NCI-H2196 (cell line): ENCODE data around the gene PFKP.

Experiments
- DNase-seq: peaks from one replicate; lab custom pipeline; 2025; ENCODE audit not compliant: unreplicated experiment; lab: John Stamatoyannopoulos, UW

PFKP gene

GRCh38 chr10:3067118-3067858, at the start of gene PFKP:
PFKP (plus strand) TSS chr10:3067548; CDS start chr10:3067596, 48 bp downstream.
- DNase-seq = peak; percentile 5

GRCh38 chr10:3018247-3018646, 49.1 kb upstream of the PFKP start:
- DNase-seq = no peak

GRCh38 chr10:3020311-3020710, 47.0 kb upstream of the PFKP start:
- DNase-seq = no peak

DNA sequence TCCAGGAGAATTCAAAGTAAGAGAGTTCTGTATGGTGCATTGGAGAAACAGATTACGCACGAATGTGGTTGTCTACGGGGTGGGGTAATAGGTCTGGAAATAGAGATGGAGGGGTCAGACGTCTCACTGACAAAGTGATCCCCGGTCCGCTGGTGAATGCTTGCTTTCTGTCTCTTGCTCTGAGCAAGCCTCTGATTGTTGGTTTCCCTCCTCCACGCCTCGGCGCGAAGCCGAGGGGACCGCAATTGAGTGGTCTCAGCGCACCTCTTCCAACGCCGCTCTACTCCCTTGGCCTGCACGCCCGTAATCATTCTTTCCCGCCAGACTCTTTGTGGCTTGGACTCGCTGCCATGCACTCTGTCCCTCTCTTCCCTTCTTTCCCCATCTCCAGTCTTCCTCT, 46.5 kb upstream of the PFKP start:
- DNase-seq = no peak

GRCh38 chr10:3022027-3022426, 45.3 kb upstream of the PFKP start:
- DNase-seq = no peak

DNA sequence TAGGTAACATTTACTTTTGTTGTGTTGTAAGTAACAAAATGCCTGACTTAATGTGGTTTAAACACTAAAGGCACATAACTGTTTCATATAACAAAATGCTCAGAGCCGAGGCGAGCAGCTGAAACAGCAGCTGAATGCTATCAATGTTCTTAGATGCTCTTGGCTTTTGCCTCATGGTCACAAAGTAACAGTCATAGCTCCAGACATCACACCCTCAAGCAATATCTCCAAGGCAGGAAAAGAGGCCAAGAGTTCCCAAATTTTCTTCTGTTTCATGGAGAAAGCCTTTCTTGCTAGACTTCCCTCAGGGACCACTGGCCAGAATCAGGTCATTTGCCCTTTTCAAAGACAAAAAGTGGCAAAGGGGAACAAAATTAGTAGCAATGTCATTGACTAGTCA, 43.5 kb upstream of the PFKP start:
- no peak for DNase-seq

DNA sequence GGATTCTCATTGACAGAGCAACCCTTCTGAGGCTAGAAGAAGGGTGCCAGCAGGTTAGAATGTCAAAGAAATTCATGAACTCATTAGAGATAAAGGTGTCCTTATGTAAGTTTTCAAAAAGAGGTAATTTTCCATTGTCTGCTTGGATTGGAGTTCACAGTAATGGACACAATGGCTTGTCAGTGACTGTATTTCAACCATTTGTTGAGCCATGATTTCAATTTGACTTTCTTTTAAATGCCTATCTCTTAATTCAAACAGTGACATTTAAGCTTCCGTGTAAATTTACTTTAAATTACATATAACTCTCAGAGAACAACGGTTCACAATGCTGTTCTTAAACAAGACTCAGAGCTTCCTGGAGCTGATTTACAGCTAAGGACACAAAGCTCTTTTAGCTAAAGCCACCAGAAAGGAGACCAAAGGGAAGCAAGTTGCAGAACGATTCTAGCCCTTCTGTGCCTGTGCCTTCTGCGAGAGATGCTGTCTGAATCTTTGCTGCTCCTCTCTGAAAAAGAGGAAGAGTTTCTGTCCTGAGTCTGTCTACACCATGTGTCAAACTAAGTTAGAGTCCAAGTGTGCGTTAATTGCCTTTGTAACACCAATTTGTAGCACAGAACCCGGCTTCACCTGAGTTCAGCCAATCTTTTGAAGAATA, 42.2 kb upstream of the PFKP start:
- no peak for DNase-seq

GRCh38 chr10:3027866-3028265, 39.5 kb upstream of the PFKP start:
- DNase-seq = no peak

- no peak for DNase-seq
Observed at GRCh38 chr10:3028441-3028840, 38.9 kb upstream of the PFKP start.

DNA sequence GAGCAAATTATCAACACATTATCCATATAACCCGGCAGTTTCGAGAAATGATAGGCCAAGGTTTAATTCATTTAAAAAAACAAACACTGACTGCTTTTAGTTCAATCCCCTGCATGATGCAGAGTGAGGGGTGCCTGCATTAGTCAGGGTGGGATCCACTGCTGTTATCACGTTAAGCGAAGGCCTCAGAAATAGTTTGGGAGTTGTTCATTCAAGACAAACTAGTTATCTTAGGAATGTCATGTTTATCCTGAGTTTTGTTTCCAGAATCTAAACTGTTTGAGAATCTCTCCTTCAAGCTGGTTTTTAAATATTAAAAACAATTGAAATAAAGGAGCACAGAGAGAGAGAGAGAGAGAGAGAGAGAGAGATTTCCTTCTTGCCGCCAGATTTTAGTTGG, 36.6 kb upstream of the PFKP start:
- DNase-seq = no peak

DNA sequence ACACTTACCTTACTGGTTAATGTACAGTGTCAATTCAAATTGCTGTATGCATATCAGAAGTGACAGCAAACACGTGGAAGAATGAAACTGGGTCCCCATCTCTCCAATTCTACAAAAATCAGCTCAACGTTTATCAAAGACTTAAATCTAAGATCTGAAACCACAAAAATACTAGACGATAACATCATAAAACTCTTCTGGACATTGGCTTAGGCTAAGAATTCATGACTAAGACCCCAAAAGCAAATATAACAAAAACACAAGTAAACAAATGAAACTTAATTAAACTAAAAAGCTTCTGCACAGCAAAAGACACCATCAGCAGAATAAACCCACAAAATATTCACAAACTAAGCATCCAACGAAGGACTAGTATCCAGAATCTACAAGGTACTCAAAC, 35.9 kb upstream of the PFKP start:
- no peak for DNase-seq

- DNase-seq = no peak
Observed at GRCh38 chr10:3033925-3034324, 33.4 kb upstream of the PFKP start.

- DNase-seq = no peak
Observed at GRCh38 chr10:3034616-3035015, 32.7 kb upstream of the PFKP start.

- DNase-seq = no peak
Observed at GRCh38 chr10:3036155-3037021, 31.0 kb upstream of the PFKP start.

DNA sequence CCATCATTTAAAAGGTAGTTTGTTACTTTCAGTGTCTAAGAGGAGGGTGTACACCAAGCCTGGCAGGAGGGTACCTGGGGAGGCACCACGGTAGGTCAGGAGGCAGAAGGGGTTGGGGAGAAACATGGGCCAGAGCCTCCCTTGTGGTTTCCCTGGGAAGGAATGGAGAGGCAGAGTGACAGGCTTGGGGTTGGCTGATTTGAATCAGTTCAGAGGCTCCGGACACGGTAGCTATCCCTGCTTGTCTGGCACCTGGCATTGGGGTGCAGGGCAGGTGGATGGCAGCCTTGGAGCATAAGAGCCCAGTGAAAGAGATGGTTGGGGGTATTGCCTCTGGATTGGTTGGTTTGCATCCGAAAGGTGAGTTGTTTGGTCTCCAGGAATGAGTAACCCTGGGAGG, 30.2 kb upstream of the PFKP start:
- DNase-seq = no peak

DNA sequence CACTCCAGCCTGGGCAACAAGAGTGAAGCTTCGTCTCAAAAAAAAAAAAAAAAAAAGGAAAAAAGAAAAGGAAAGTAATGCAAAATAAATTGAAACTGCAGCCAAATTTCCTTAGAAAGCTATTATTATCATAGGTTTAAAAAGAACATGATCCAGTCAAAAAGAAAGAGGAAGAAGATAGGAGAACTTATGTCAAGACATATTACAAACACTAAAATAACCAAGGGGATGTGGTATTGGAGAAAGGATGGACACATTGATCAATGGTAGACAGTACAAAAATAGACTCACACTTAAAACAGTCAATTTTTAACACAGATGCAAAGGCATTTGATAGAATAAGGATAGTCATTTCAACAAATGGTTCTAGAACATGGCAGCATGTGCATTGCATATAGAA, 27.3 kb upstream of the PFKP start:
- no peak for DNase-seq

- DNase-seq = no peak
Observed at GRCh38 chr10:3042589-3042988, 24.8 kb upstream of the PFKP start.

DNA sequence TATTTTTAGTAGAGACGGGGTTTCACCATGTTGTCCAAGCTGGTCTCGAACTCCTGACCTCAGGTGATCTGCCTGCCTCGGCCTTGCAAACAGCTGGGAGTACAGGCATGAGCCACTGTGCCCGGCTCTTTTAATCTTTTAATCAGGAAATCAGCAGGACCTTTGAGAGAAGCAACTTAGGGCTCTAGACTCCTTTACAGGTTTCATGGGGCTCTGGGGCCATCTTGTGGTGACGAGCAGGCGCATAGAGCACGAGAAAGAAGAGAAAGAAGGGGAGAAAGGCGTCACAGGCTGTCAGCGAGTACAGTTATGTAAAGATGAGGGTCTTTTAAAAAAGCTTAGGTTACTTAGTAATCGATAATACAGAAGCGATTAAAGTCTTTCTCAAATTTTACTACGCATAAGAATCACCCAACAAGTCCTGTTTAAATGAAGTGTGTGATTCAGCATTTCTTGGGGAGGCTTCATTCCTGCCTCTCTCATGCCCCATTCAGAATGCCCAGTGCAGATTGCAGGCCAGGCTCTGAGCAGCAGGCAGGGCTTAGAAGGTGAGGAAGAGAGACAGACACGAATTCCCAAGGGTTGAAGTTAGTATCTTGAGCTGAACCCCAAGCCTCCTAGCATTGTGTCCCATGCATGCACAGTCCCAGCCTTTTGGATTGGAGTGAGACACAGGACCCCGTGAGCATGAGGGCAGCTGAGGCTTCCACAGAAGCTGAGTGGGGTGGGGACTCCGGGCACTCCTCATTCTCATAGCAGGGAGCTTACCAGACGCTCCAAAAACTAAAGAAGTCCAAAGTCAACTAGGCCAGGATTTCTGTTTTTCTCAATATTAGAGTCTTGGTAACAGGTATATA, 23.6 kb upstream of the PFKP start:
- DNase-seq = peak; percentile 48

DNA sequence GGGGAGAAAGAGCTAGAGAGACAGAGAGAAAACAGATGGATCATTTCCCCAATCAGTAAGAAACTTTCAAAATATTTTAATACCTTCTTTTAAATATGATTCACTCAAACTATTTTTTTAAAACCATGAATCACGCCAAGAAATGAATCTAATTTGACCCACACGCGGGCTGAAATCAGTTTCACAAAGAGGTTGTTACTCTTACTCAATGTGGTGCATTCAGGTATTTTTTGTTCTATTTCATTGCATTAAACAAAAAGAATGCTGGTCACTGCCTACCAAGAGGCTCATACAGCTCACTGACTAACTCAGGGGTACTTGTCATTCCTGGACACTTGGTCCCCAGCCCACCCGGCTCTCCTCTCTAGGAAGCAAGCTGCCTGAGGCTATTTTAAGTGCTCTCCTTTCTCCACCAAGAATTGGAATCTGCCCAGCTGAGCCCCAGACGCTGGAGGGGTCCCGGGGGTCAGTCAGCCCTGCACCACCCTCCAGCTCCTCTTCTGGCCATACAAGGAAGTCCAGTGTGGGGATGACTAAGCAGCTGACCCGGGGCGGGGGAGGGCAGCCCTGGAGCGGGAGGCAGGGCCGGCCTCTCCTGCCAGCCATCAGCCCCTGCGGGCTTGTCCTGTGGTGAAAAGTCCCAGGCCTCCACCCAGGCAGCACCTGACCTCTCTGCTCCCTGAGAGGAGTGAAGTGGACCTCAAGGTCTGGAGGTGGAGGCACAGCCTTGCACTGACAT, 21.7 kb upstream of the PFKP start:
- no peak for DNase-seq

DNA sequence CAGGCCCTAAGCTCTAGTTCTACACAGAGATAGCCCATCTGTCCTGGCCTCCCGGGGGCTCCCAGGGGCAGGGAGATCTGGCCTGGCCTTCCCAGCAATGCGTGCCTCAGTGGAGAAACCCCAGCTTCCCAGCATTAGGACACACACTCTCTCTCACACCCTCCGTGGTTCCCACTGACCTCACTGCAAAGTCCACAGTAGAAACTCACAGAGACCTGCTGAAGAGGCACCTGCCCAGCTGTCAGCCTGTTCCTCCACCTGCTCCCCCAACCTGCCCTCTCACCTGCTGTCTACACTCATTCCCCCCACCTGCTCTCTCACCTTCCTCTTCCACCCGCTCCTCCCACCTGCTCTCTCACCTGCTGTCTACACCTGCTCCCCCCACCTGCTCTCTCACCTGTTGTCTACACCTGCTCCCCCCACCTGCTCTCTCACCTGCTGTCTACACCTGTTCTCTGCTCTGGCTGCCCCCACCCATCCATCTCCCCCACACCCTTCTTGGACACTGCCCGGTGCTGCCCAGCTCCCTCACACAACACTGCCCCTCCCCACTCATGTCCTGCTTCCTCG, 21.1 kb upstream of the PFKP start:
- no peak for DNase-seq
